Vagina (tissue), 2 donors: Measurements from ENCODE around the gene AHCYL2.

Experiments
- CTCF ChIP-seq, 3 experiments: fragments of 450-650 bp in 2 of 3; fragments of 200-600 bp in 1 of 3; sonication (generic) in 1 of 3; IDR thresholded peaks; one replicate each; pipeline ENCODE4 v1.5.1; 2017 to 2019; ENCODE audit warnings: antibody characterized with exemption in 3 of 3, mild to moderate bottlenecking in 2 of 3, moderate library complexity in 2 of 3
- POLR2A ChIP-seq, 2 donors: fragments of 450-650 bp; IDR thresholded peaks; one replicate each; pipeline ENCODE4 v1.6.1; 2017; ENCODE audit warnings: antibody characterized with exemption in 2 of 2, mild to moderate bottlenecking in 2 of 2, moderate library complexity in 2 of 2
- POLR2AphosphoS5 ChIP-seq, 2 donors: sonication (generic); formaldehyde crosslinking; IDR thresholded peaks; one replicate each; pipeline ENCODE4 v1.9.0; 2017; ENCODE audit warnings: antibody characterized with exemption in 2 of 2, mild to moderate bottlenecking in 2 of 2, low read depth in 1 of 2; ENCODE audit not compliant: insufficient read depth in 1 of 2

- TF ChIP-seq CTCF (IDR thresholded peaks at IDR 0.05) (no peak), POLR2AphosphoS5 (IDR thresholded peaks at IDR 0.05; ENCODE audit: insufficient read depth in 1 of 2, low read depth in 1 of 2) (peak in 1 of 2 donors; percentile 66), POLR2A (IDR thresholded peaks at IDR 0.05) (no peak)
These were observed 39.7 kb upstream of the AHCYL2 start for GRCh38 chr7:129184981-129185670.
